Ishikawa (cell line): ENCODE measurements around the gene RNF224.

Experiments used
- RAD21 ChIP-seq: IDR thresholded peaks from 2 replicates; pipeline ENCODE4 v1.6.1; 2012; ENCODE audit warnings: low read depth
- TCF12 ChIP-seq: IDR thresholded peaks from 2 replicates; pipeline ENCODE4 v1.6.1; 2012; ENCODE audit warnings: low read depth
- TEAD4 ChIP-seq: IDR thresholded peaks from 2 replicates; pipeline ENCODE4 v1.6.1; 2012

DNA sequence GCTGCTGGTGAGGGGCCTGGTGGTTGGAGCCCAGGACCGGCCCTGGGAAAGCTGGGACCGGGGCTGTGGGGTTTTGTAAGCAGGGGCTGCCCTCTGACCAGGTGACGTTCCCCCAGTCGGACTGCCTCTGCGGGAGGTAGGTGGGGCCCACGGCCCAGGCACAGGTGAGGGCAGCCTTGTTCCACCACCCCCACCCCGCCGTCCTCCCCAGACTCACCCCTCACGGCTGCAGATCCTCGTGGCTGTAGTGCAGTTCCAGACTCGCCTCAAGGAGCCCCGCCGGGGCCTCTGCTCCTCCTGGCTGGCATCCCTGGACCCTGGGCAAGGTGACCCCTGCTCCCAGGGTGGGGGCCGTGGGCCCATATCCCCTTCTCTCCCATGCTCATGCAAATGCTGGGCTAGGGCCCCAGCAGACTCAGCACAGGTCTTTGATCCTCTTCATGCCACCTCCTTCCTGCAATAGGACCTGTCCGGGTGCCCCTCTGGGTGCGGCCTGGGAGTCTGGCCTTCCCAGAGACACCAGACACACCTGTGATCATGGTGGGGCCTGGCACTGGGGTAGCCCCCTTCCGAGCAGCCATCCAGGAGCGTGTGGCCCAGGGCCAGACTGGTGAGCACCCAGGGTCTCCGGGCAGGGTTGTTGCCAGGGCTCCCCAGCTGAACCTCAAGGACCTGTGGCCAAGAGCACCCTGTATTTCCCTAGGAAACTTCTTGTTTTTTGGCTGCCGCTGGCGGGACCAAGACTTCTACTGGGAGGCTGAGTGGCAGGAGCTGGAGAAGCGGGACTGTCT lies 11.9 kb upstream of the RNF224 start:
- TF ChIP-seq RAD21: no peak
- no peak for TF ChIP-seq TEAD4
- TF ChIP-seq TCF12: no peak
